ENCODE measurements around the gene PANX2. TPM values are rescaled to one million over a fixed set of nuclear protein-coding genes. Genes with fewer than 3 reads are reported as not detected.

Gene PANX2
- total RNA-seq, 1 donor from 2014 or later: 4.2 TPM

- Histone ChIP-seq H3K4me3 (no peak overlapping the region), H3K27ac (no peak overlapping the region), H3K27me3 (no peaks in the 10 kb centered on the region), H3K4me1 (no peaks in the 10 kb centered on the region), H3K9me3 (no peaks in the 10 kb centered on the region), H3K36me3 (peaks cover 0 to 85% of the 10 kb centered on the region in 2 donors)
- no peak for DNase-seq (ENCODE audit: extremely low spot score in 2 of 2)
- TF ChIP-seq, protein P1, sequence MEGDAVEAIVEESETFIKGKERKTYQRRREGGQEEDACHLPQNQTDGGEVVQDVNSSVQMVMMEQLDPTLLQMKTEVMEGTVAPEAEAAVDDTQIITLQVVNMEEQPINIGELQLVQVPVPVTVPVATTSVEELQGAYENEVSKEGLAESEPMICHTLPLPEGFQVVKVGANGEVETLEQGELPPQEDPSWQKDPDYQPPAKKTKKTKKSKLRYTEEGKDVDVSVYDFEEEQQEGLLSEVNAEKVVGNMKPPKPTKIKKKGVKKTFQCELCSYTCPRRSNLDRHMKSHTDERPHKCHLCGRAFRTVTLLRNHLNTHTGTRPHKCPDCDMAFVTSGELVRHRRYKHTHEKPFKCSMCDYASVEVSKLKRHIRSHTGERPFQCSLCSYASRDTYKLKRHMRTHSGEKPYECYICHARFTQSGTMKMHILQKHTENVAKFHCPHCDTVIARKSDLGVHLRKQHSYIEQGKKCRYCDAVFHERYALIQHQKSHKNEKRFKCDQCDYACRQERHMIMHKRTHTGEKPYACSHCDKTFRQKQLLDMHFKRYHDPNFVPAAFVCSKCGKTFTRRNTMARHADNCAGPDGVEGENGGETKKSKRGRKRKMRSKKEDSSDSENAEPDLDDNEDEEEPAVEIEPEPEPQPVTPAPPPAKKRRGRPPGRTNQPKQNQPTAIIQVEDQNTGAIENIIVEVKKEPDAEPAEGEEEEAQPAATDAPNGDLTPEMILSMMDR (IDR thresholded peaks at IDR 0.05): no peak
- TF ChIP-seq POLR2A (IDR thresholded peaks at IDR 0.05): no peak
- no peak for TF ChIP-seq POLR2AphosphoS5 (IDR thresholded peaks at IDR 0.05; ENCODE audit: insufficient read depth in 1 of 2, low read depth in 1 of 2)
- intact Hi-C loops (cut with DNase I): no loop called here
These were observed 49.5 kb downstream of the PANX2 start for GRCh38 chr22:50219800-50220602.

GRCh38 chr22:50220603-50221409, 50.3 kb downstream of the PANX2 start:
- no peaks in the 10 kb centered on the region for H3K4me1 ChIP-seq
- no peaks in the 10 kb centered on the region for H3K9me3 ChIP-seq
- no peak for TF ChIP-seq POLR2A (IDR thresholded peaks at IDR 0.05)
- TF ChIP-seq, protein P1 (IDR thresholded peaks at IDR 0.05): no peak
- no peak for TF ChIP-seq POLR2AphosphoS5 (IDR thresholded peaks at IDR 0.05; ENCODE audit: insufficient read depth in 1 of 2, low read depth in 1 of 2)
- H3K4me3 ChIP-seq: no peak overlapping the region
- DNase-seq (ENCODE audit: extremely low spot score in 2 of 2): no peak
- no peaks in the 10 kb centered on the region for H3K27me3 ChIP-seq
- no peak overlapping the region for H3K27ac ChIP-seq
- H3K36me3 ChIP-seq: peaks cover 0 to 85% of the 10 kb centered on the region in 2 donors
- intact Hi-C loops (cut with DNase I): no loop called here

- Histone ChIP-seq H3K27me3 (no peaks in the 10 kb centered on the region), H3K27ac (no peak overlapping the region), H3K9me3 (no peaks in the 10 kb centered on the region), H3K4me3 (no peak overlapping the region), H3K36me3 (peaks cover 0 to 85% of the 10 kb centered on the region in 2 donors), H3K4me1 (no peaks in the 10 kb centered on the region)
- intact Hi-C loops (cut with DNase I): no loop called here
- no peak for TF ChIP-seq POLR2A (IDR thresholded peaks at IDR 0.05)
- TF ChIP-seq, protein P1 (IDR thresholded peaks at IDR 0.05): no peak
- no peak for DNase-seq (ENCODE audit: extremely low spot score in 2 of 2)
These were observed 51.1 kb downstream of the PANX2 start for GRCh38 chr22:50221410-50222300.

GRCh38 chr22:50222508-50222907, 52.0 kb downstream of the PANX2 start:
- peaks cover 0 to 84% of the 10 kb centered on the region in 2 donors for H3K36me3 ChIP-seq
- H3K27me3 ChIP-seq: no peaks in the 10 kb centered on the region
- no peak overlapping the region for H3K4me3 ChIP-seq
- no peak for DNase-seq (ENCODE audit: extremely low spot score in 2 of 2)
- TF ChIP-seq POLR2A (IDR thresholded peaks at IDR 0.05) (no peak), POLR2AphosphoS5 (IDR thresholded peaks at IDR 0.05; ENCODE audit: insufficient read depth in 1 of 2, low read depth in 1 of 2) (no peak)
- TF ChIP-seq, protein P1 (IDR thresholded peaks at IDR 0.05): no peak
- no peaks in the 10 kb centered on the region for H3K4me1 ChIP-seq
- no peaks in the 10 kb centered on the region for H3K9me3 ChIP-seq
- no peak overlapping the region for H3K27ac ChIP-seq
- intact Hi-C loops (cut with DNase I): no loop called here
